ENCODE measurements around the gene ZNF212.
A peak's percentile ranks its signal among the peaks of the same experiment; 100 is the strongest.
"Not testable (repeated sequence)": the region's sequence is repeated elsewhere in the genome, so short reads cannot be mapped to it uniquely, and the experiment has no call there.

ZNF212 gene

GRCh38 chr7:149252378-149252777 lies 12.9 kb downstream of the ZNF212 start:
- DNase-seq (ENCODE audit: low spot score) (no peak), FAIRE-seq (no peak)

- no peak for DNase-seq (ENCODE audit: low spot score)
- FAIRE-seq: no peak
Measured at GRCh38 chr7:149253665-149254064, 14.2 kb downstream of the ZNF212 start.

GRCh38 chr7:149254181-149254858 lies 14.9 kb downstream of the ZNF212 start:
- FAIRE-seq (no peak), DNase-seq (ENCODE audit: low spot score) (no peak)

GRCh38 chr7:149255174-149255573 lies 15.7 kb downstream of the ZNF212 start:
- no peak for DNase-seq (ENCODE audit: low spot score)
- FAIRE-seq: no peak

- no peak for DNase-seq (ENCODE audit: low spot score)
- FAIRE-seq: no peak
Measured at GRCh38 chr7:149256568-149256967, 17.1 kb downstream of the ZNF212 start.

GRCh38 chr7:149257146-149257545 lies 17.7 kb downstream of the ZNF212 start:
- FAIRE-seq: no peak

GRCh38 chr7:149261316-149261828 lies 21.9 kb downstream of the ZNF212 start:
- no peak for FAIRE-seq
- DNase-seq (ENCODE audit: low spot score): no peak

More at GRCh38 chr7:149257146-149257545, 17.7 kb downstream of the ZNF212 start:
- DNase-seq (ENCODE audit: low spot score): no peak

GRCh38 chr7:149261829-149262617 lies 22.6 kb downstream of the ZNF212 start, which contains the start of gene ZNF783:
Gene ZNF783, plus strand, starts transcription at chr7:149262196. Its CDS starts 138 bp downstream, at chr7:149262334.
- DNase-seq (ENCODE audit: low spot score) (peak; percentile 69), FAIRE-seq (no peak)

- no peak for FAIRE-seq
- no peak for DNase-seq (ENCODE audit: low spot score)
Measured at GRCh38 chr7:149266451-149266850, 27.0 kb downstream of the ZNF212 start.

GRCh38 chr7:149267733-149268132 lies 28.3 kb downstream of the ZNF212 start:
- FAIRE-seq: no peak
- DNase-seq (ENCODE audit: low spot score): no peak

- FAIRE-seq: not testable (repeated sequence)
Measured at GRCh38 chr7:149274424-149274823, 35.0 kb downstream of the ZNF212 start.

GRCh38 chr7:149277871-149278270 lies 38.4 kb downstream of the ZNF212 start:
- FAIRE-seq: no peak

More at GRCh38 chr7:149274424-149274823, 35.0 kb downstream of the ZNF212 start:
- DNase-seq (ENCODE audit: low spot score): not testable (repeated sequence)

GRCh38 chr7:149278396-149278795 lies 38.9 kb downstream of the ZNF212 start:
- no peak for FAIRE-seq
- DNase-seq (ENCODE audit: low spot score): no peak

More at GRCh38 chr7:149277871-149278270, 38.4 kb downstream of the ZNF212 start:
- DNase-seq (ENCODE audit: low spot score): no peak

GRCh38 chr7:149279111-149279743 lies 39.8 kb downstream of the ZNF212 start:
- DNase-seq (ENCODE audit: low spot score) (no peak), FAIRE-seq (no peak)

GRCh38 chr7:149280151-149280550 lies 40.7 kb downstream of the ZNF212 start:
- FAIRE-seq (no peak), DNase-seq (ENCODE audit: low spot score) (no peak)

GRCh38 chr7:149280661-149281507 lies 41.4 kb downstream of the ZNF212 start:
- DNase-seq (ENCODE audit: low spot score) (no peak), FAIRE-seq (no peak)

GRCh38 chr7:149281508-149282330 lies 42.3 kb downstream of the ZNF212 start:
- DNase-seq (ENCODE audit: low spot score) (no peak), FAIRE-seq (no peak)

- FAIRE-seq: no peak
- DNase-seq (ENCODE audit: low spot score): no peak
Measured at GRCh38 chr7:149282331-149282655, 42.8 kb downstream of the ZNF212 start.

GRCh38 chr7:149283321-149283720 lies 43.9 kb downstream of the ZNF212 start:
- FAIRE-seq (no peak), DNase-seq (ENCODE audit: low spot score) (no peak)

GRCh38 chr7:149284343-149284742 lies 44.9 kb downstream of the ZNF212 start:
- no peak for DNase-seq (ENCODE audit: low spot score)
- FAIRE-seq: no peak

Measured in urothelium cell line (cell line).